NCI-H146 (cell line): ENCODE data around the gene MFAP1.
A peak's percentile ranks its signal among the peaks of the same experiment; 100 is the strongest.
"Not testable (repeated sequence)": the region's sequence is repeated elsewhere in the genome, so short reads cannot be mapped to it uniquely, and the experiment has no call there.

Experiments used
- DNase-seq: peaks from one replicate; lab custom pipeline; 2025; lab: John Stamatoyannopoulos, UW

MFAP1 gene

GRCh38 chr15:43821505-43821904, 3.0 kb downstream of the MFAP1 start:
- DNase-seq, result no peak

- DNase-seq, result not testable (repeated sequence)
Measured at GRCh38 chr15:43815064-43815463, 9.4 kb downstream of the MFAP1 start.

- DNase-seq, result no peak
Measured at GRCh38 chr15:43808960-43809678, 15.4 kb downstream of the MFAP1 start.

- no peak for DNase-seq
Measured at GRCh38 chr15:43808435-43808950, 16.0 kb downstream of the MFAP1 start.

GRCh38 chr15:43802676-43803075, 21.8 kb downstream of the MFAP1 start:
- DNase-seq, result not testable (repeated sequence)

- peak; percentile 53 for DNase-seq
Measured at GRCh38 chr15:43800286-43801141, 24.0 kb downstream of the MFAP1 start, which contains the start of gene HYPK. HYPK (plus strand) TSS chr15:43800599; CDS start chr15:43800623, 24 bp downstream.

- no peak for DNase-seq
Measured at GRCh38 chr15:43799945-43800285, 24.6 kb downstream of the MFAP1 start, which contains the start of gene SERINC4. SERINC4 (minus strand) TSS chr15:43800220; CDS start chr15:43799986, 234 bp downstream.

GRCh38 chr15:43799209-43799944, 25.1 kb downstream of the MFAP1 start:
- peak; percentile 79 for DNase-seq

- DNase-seq, result no peak
Measured at GRCh38 chr15:43796566-43796965, 27.9 kb downstream of the MFAP1 start.

GRCh38 chr15:43795997-43796396, 28.5 kb downstream of the MFAP1 start:
- DNase-seq, result no peak

- no peak for DNase-seq
Measured at GRCh38 chr15:43795197-43795596, 29.3 kb downstream of the MFAP1 start.

- no peak for DNase-seq
Measured at GRCh38 chr15:43794269-43795037, 30.0 kb downstream of the MFAP1 start.

GRCh38 chr15:43793647-43794046, 30.8 kb downstream of the MFAP1 start:
- DNase-seq, result no peak

GRCh38 chr15:43792761-43793476, 31.6 kb downstream of the MFAP1 start:
- peak; percentile 17 for DNase-seq

GRCh38 chr15:43791993-43792760, 32.3 kb downstream of the MFAP1 start, which contains the start of gene SERF2:
SERF2 (plus strand) TSS chr15:43792320; CDS start chr15:43792377, 57 bp downstream.
- peak; percentile 98 for DNase-seq

GRCh38 chr15:43789409-43789808, 35.1 kb downstream of the MFAP1 start:
- no peak for DNase-seq

- no peak for DNase-seq
Measured at GRCh38 chr15:43779016-43779415, 45.5 kb downstream of the MFAP1 start.

- DNase-seq, result peak; percentile 75
Measured at GRCh38 chr15:43777267-43777914, 47.1 kb downstream of the MFAP1 start.

GRCh38 chr15:43776718-43777266, 47.7 kb downstream of the MFAP1 start, which contains the start of gene ELL3:
ELL3 (minus strand) TSS chr15:43776966; CDS start chr15:43776901, 65 bp downstream.
- DNase-seq, result peak; percentile 76
